ENCODE results near the gene DAPK2.

Gene DAPK2

GRCh38 chr15:64029110-64029509, 17.2 kb downstream of the DAPK2 start:
- DNase-seq (ENCODE audit: low spot score) = no peak
- no peak for TF ChIP-seq CTCF (IDR thresholded peaks at IDR 0.05; ENCODE audit: extremely low read depth, insufficient read depth, missing control alignments)
- in situ Hi-C loops (cut with MboI; ENCODE audit: low pct_unique_long_range_greater_than_20kb, low sequenced_read_pairs, unreplicated experiment) = no loop called here

- in situ Hi-C loops (cut with MboI; ENCODE audit: low pct_unique_long_range_greater_than_20kb, low sequenced_read_pairs, unreplicated experiment) = no loop called here
- TF ChIP-seq CTCF (IDR thresholded peaks at IDR 0.05; ENCODE audit: extremely low read depth, insufficient read depth, missing control alignments) = no peak
- no peak for DNase-seq (ENCODE audit: low spot score)
These were observed 19.7 kb downstream of the DAPK2 start for GRCh38 chr15:64026591-64026990.

GRCh38 chr15:64024172-64025050, 21.9 kb downstream of the DAPK2 start:
- no peak for DNase-seq (ENCODE audit: low spot score)
- TF ChIP-seq CTCF (IDR thresholded peaks at IDR 0.05; ENCODE audit: extremely low read depth, insufficient read depth, missing control alignments) = no peak
- in situ Hi-C loops (cut with MboI; ENCODE audit: low pct_unique_long_range_greater_than_20kb, low sequenced_read_pairs, unreplicated experiment) = loop anchor here (25.0 kb wide), 1 partner anchor 112 kb away; no protein-coding TSS in a partner anchor

- in situ Hi-C loops (cut with MboI; ENCODE audit: low pct_unique_long_range_greater_than_20kb, low sequenced_read_pairs, unreplicated experiment) = loop anchor here (25.0 kb wide), 1 partner anchor 111 kb away; no protein-coding TSS in a partner anchor
- no peak for TF ChIP-seq CTCF (IDR thresholded peaks at IDR 0.05; ENCODE audit: extremely low read depth, insufficient read depth, missing control alignments)
- DNase-seq (ENCODE audit: low spot score) = no peak
These were observed 23.1 kb downstream of the DAPK2 start for GRCh38 chr15:64023220-64023619.

GRCh38 chr15:64022571-64022970, 23.7 kb downstream of the DAPK2 start:
- in situ Hi-C loops (cut with MboI; ENCODE audit: low pct_unique_long_range_greater_than_20kb, low sequenced_read_pairs, unreplicated experiment) = loop anchor here (25.0 kb wide), 1 partner anchor 110 kb away; no protein-coding TSS in a partner anchor
- TF ChIP-seq CTCF (IDR thresholded peaks at IDR 0.05; ENCODE audit: extremely low read depth, insufficient read depth, missing control alignments) = no peak
- no peak for DNase-seq (ENCODE audit: low spot score)

GRCh38 chr15:64019764-64020163, 26.5 kb downstream of the DAPK2 start:
- TF ChIP-seq CTCF (IDR thresholded peaks at IDR 0.05; ENCODE audit: extremely low read depth, insufficient read depth, missing control alignments) = no peak
- in situ Hi-C loops (cut with MboI; ENCODE audit: low pct_unique_long_range_greater_than_20kb, low sequenced_read_pairs, unreplicated experiment) = loop anchor here (25.0 kb wide), 1 partner anchor 107 kb away; no protein-coding TSS in a partner anchor
- DNase-seq (ENCODE audit: low spot score) = no peak

All from GM13977 (cell line).